HL-60 (cell line): Measurements from ENCODE around the gene DEFB113.

Experiments
- CTCF ChIP-seq: IDR thresholded peaks from one replicate; pipeline ENCODE4 v1.5.1; 2011; ENCODE audit warnings: low read length, control low read depth, inconsistent platforms; ENCODE audit not compliant: insufficient read depth
- POLR2AphosphoS5 ChIP-seq: IDR thresholded peaks from 2 replicates; pipeline ENCODE4 v1.6.1; 2012; ENCODE audit warnings: low read depth
- SPI1 ChIP-seq: IDR thresholded peaks from 2 replicates; pipeline ENCODE4 v1.6.1; 2012; ENCODE audit warnings: low read depth, mild to moderate bottlenecking, borderline replicate concordance

DNA sequence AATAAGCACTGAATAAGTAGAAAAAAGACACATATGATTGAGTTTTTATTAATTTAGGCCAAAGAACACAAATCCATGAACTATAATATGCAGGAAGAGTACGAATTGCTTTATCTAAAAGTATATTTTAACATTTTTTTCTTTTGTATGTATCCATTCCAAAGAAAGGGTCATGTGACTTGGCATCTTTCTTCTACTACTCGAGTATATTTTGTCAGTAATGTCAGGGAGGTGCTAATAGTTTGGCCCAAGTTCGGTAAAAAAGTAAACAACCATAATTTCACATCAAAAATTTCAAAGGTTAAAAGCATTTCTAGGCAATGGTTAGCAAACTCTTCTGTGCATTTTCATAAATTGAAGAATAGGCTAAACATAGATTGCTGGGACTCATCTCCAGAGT lies 33.7 kb upstream of the DEFB113 start:
- TF ChIP-seq CTCF (no peak), POLR2AphosphoS5 (no peak), SPI1 (no peak)
